ENCODE measurements around the gene HIF1A.
"Not testable (repeated sequence)": the region's sequence is repeated elsewhere in the genome, so short reads cannot be mapped to it uniquely, and the experiment has no call there.

The HIF1A gene

DNA sequence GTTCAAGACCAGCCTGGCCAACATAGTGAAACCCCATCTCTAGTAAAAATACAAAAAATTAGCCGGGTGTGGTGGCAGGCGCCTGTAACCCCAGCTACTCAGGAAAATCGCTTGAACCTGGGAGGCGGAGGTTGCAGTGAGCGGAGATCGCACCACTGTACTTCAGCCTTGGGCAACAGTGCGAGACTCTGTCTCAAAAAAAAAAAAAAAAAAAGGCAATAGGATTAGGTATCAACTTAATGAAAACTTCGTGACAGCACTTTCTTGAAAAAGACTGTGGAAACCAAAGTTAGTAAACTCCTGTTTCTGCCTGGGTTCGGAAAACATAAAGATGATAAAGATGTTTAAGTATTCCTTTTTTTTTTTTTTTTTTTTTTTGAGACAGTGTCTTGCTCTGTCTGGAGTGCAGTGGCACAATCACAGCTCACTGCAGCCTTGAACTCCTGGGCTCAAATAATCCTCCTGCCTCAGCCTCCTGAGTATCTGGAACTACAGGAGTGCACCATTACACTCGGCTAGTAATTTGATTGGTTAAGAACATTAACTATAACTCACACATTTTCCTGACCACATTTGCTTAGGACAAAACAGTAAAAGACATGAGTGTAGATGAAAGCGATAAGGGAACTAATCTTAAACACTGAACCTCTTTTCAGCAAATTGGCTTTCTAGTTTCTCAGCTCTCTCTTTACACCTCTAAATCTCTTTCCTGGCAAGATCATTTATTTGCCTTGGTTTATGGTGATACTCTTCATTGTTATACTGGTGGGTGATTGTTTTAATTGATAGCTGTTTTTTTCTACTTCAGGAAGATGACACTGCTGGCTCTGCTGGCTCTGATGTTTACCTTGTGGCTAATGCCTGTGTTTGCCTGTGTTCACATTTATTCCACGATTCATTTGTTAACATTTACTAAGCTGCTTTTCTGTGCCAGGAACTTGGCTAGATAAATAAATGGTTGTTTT is 15.8 kb downstream of the HIF1A start:
- DNase-seq = peak; percentile 30

DNA sequence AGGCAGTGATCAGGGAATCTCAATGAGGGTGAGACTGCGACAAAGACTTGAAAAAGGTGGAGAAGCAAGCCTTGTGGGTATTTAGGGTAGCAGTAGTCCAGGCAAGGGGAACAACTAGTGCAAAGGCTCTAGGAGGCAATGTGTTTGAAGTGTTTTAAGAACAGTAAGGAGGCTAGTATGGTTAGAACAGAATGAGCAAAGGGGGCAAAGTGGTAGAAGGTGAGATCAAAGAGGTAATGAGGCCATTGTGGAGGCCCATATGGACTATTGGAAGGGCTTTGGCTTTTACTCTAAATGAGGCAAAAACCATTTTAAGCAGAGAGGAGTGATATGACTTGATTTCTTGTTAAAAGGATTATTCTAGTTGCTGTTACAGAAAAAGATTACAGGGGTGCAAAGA is 16.8 kb downstream of the HIF1A start:
- DNase-seq = no peak

DNA sequence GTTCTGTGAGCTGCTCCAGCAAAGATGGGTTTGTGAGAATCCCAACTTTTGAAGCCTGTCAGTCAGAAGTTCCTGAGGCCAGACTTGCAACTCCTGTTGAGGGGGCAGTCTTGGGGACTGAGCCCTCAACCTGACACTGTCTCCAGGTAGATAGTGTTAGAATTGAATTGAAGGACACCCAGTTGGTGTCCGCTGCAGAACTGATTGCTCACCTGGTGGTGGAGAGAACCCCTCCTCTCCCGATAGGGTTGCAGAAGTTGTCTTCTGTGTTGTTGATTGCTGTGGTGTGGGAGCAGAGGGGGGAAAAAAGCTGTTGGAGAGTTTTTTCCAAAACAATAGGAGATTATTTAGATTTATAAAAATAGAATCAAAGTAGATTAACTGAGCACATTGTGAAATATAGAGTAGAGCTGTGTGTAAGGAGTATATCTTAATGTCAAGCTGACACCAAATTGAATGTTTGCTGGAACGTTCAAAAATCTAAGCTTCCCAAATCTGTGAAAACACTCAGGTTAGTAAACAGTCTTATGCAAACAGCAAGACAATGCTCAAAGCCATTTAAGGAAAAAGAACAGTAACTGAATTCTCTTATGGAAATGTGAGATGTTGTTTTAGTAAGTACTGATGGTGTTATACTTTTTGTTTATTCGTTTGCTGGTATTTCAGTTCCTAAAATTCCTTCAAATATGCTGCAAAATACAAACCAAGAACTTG is 18.6 kb downstream of the HIF1A start:
- no peak for DNase-seq

DNA sequence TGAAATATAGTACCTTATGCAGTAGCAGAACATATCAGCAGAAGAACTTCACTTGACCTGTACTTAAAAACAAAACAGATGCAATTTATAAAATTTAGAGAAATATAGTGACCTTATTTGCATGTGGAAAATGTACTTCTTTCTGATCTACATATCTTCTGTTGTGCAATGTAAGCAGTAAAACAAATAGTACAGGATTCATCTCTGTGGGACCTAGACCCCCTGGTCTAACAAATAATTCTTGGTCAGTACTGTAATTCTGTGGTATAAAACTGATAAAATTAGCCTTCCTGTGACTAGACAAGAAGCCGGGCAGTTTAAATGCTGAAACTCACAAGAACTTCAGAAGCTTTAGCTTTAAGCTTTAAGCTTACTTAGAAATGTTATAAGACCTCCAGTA is 21.6 kb downstream of the HIF1A start:
- DNase-seq = no peak

DNA sequence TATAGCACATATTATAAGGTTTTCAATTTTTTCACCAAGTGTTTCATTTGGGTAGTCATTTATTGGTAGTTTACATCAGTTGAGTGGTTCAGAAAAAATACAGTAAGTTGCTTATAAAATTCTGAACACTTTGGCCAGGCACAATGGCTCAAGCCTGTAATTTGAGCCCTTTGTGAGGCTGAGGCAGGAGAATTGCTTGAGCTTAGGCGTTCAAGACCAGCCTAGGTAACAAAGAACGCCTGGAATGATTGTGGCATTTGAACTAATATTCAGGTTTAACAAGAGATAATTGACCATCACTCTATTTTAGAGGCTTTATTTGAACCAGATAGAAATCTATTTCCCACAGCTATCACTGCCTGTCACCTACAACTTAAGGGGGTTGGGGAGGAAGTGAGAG is 22.7 kb downstream of the HIF1A start:
- no peak for DNase-seq

DNA sequence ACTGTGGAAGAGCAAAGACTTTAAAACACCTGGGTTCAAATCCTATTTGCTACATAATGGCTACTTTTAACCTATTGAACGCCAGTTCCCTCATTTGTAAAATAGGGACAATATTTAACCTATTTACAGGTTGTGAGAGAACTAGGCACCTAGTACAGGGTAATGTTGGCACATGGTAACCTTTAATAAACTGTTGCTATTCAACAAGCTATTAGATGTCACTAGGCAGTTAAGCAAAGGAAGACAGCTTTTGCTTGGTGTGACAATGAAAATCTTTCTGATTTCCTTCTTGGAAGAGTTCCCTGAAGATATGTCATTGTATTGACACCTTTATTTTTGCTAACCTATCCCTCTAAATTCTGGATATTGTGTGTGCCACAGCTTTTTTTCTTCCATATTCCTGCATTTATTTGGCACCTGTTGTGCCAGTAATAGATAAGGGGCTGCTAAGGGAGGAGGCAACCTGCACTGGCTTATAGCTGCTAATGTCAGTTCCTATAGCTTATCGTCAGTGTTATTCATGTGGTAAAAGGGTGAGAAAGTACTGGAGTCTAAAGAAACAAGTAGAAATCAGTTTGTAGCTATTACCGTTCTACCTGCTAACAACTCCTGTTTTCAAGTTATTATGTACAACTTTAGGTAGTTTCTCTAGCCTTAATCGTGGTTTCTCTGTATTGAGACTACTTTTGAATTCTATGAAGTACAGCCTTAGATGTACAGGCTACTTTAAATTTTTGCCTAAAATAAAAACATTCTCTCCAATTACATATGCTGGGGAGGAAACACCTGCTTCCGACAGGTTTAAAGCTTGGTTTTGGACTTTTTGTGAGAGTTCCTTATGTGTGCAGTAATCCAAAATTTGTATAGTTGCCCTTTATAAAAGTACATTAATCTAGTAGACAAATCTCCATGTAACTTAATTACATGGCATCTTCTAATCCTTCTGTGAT is 24.3 kb downstream of the HIF1A start:
- no peak for DNase-seq

DNA sequence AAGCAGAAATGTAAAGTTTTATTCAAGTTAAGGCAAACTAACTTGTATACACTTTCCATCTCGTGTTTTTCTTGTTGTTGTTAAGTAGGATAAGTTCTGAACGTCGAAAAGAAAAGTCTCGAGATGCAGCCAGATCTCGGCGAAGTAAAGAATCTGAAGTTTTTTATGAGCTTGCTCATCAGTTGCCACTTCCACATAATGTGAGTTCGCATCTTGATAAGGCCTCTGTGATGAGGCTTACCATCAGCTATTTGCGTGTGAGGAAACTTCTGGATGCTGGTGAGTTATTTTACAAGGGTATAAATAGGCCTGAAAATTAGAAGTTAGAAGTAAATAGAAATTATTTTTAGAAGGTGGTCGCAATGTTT is 25.0 kb downstream of the HIF1A start:
- no peak for DNase-seq

DNA sequence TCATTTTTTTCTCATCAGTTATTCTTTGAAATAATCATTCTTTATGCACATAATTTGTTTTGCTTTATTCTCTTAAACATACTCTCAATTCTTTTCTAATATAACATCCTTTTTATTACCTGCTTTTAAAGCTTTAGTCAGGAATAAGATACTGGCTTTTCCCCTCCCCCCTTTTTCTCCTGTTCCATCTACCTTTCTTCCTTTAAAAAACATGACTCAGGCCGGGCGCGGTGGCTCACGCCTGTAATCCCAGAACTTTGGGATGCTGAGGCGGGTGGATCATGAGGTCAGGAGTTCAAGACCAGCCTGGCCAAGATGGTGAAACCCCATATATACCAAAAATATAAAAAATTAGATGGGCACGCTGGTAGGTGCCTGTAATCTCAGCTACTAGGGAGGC is 25.4 kb downstream of the HIF1A start:
- no peak for DNase-seq

DNA sequence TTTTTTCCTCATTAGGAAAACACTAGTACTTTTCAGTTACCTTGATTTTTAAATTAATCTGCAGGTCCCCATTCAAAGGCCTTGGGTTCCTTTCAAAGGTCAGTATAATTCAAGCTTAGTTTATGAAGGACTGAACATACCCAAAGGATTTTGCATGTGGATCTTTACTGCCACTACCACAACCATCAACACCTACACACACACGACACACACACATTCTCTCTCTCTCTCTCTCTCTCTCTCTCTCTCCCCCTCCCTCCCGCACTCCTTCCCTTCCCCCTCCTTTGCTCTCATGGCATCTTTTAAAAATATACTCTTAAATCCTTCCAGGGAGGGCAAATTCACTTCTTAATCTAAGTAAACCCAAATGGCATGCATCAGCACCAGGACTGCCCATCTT is 28.8 kb downstream of the HIF1A start:
- DNase-seq = no peak

DNA sequence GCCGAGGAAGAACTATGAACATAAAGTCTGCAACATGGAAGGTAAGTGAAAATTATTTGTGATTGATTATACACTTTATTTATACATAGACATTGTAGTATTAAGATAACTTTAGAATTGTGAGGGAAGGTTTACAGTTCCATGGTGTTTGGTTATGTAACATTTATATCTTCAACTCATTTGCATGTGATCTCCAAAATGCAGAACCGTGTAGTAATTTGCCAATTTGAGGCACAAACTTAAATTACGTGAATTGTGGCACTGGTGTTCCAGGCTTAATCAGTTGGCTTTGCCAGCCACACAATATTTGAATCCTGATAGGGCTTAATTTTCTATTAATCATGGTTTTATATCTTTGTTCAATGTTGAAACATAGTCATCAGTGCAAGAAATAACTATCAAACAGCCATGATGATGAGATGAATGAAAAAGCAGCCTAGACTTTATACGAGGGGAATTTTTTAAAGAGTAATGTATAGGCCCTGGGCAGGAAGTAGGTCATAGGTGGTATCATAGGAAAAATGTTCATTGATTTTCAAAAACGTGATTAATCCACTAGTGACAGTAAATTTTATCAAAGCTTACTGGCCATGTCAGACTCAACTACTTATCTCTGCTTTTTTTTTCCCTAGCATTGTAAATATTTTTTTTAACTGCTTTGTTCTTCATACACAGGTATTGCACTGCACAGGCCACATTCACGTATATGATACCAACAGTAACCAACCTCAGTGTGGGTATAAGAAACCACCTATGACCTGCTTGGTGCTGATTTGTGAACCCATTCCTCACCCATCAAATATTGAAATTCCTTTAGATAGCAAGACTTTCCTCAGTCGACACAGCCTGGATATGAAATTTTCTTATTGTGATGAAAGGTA is 31.7 kb downstream of the HIF1A start:
- no peak for DNase-seq

DNA sequence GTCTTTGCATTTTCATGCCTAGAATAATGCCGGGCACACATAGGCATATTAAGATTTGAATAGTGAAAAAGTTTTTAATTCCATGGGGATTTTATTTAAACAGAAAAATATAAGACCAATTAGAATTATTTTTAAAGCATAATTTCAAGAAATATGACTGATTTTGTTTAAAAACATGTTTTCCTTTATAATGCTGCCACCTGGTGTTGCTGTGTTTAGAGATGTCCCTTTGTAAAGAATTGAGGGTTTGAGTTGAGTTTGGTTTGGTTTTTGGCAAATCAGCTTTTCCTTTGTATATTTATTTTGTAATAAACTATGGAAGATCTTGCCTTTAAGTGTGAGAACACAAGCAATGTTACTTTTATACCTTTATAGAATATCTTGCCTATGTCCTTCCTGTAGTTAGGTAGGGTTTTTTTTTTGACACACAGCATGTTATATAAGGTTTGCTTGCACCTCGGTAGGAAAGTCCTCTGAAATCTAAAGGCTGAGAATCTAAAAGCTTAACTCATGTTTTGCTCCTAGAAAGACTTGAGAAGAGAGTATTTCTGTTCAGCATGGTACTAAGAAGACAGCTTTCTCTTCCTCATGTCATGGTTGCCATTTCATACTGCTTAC is 35.6 kb downstream of the HIF1A start:
- no peak for DNase-seq

DNA sequence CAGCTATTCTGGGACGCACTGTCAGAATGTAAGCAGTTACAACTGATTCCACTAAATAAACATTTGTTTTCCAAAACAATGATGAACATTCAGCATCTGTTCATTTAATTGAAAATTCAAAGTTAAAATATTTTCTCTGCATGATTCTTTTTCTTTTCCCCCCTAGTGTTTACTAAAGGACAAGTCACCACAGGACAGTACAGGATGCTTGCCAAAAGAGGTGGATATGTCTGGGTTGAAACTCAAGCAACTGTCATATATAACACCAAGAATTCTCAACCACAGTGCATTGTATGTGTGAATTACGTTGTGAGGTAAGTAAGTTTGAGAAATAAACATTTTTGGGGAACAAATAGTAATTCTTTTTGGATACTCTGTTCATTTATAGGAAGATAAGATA is 38.7 kb downstream of the HIF1A start:
- DNase-seq = no peak

DNA sequence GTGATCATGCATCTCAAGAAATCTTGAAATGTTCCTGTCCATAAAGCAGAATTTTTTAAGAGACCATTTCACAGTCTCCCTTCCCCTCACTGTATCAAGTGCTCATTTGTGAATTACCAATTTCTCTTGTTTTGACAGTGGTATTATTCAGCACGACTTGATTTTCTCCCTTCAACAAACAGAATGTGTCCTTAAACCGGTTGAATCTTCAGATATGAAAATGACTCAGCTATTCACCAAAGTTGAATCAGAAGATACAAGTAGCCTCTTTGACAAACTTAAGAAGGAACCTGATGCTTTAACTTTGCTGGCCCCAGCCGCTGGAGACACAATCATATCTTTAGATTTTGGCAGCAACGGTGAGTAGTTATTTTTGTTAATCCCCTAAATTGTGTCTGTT is 41.4 kb downstream of the HIF1A start:
- no peak for DNase-seq

DNA sequence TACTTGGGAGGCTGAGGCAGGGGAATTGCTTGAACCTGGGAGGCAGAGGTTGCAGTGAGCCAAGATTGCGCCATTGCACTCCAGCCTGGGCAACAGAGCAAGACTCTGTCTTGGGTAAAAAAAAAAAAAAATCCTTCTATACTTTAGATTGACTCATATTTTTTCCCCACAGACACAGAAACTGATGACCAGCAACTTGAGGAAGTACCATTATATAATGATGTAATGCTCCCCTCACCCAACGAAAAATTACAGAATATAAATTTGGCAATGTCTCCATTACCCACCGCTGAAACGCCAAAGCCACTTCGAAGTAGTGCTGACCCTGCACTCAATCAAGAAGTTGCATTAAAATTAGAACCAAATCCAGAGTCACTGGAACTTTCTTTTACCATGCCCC is 42.6 kb downstream of the HIF1A start:
- no peak for DNase-seq

DNA sequence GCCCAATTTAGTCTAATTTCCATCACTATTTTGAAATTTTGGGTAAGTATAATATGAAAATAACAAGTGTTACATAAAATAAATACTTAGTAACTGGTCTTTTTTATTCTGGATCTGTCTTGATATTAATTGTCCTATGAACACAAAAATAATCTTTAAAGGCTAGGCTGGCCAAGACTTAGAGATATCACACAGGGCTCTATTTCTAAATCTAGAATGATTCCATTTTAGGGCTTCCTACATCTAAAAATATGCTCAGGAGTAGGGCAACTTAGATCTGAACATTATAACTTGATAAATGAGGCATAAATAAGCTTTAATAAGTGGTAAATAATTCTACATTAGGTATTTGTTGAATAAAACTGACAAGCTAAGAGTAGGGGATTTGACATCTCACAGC is 43.8 kb downstream of the HIF1A start:
- DNase-seq = no peak

DNA sequence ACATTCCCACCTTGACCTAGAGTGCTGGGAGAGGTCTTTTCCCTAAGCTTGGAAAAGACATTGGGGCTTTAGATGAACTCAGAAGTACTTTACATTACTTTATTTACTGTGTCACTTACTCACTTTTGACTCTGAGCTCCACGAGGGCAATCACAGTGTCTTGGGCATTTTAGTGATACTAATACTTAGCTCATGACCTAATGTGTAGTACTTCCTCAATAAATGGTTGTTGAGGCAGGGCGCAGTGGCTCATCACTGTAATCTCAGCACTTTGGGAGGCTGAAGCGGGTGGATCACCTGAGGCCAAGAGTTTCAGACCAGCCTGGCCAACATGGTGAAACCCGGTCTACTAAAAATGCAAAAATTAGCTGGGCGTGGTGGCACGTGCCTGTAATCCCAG is 47.1 kb downstream of the HIF1A start:
- DNase-seq = no peak

DNA sequence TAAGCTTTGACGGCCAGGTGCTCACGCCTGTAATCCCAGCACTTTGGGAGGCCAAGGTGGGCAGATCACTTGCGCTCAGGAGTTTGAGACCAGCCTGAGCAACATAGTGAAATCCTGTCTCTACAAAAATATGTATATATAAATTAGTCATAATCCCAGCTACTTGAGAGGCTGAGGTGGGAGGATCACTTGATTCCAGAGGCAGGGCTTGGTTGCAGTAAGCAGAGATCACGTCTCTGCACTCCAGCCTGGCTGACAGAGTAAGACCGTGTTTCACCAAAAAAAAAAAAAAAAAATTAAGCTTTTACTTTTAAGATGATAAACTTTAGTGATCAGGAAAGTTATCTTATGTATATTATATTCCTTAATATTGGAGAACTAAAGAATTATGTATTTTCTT is 48.9 kb downstream of the HIF1A start:
- DNase-seq = no peak

DNA sequence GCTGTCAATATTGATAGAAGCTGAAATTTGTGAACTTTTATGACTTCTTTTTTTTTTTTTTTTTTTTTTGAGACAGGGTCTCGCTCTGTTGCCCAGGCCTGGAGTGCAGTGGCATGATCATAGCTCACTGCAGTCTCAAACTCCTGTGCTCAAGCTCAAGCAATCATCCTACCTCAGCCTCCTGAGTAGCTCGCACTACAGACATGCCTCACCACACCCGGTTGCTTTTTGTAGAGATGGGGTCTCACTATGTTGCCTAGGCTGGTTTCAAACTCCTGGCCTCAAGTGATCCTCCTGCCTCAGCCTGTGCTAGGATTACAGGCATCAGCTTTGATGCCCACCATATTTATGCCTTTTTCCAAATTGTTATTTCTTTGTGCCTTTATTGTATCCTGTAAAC is 51.0 kb downstream of the HIF1A start:
- DNase-seq = not testable (repeated sequence)

DNA sequence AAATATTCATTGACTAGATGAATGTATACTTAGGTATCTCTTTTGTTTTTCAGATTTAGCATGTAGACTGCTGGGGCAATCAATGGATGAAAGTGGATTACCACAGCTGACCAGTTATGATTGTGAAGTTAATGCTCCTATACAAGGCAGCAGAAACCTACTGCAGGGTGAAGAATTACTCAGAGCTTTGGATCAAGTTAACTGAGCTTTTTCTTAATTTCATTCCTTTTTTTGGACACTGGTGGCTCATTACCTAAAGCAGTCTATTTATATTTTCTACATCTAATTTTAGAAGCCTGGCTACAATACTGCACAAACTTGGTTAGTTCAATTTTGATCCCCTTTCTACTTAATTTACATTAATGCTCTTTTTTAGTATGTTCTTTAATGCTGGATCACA is 51.6 kb downstream of the HIF1A start:
- no peak for DNase-seq

DNA sequence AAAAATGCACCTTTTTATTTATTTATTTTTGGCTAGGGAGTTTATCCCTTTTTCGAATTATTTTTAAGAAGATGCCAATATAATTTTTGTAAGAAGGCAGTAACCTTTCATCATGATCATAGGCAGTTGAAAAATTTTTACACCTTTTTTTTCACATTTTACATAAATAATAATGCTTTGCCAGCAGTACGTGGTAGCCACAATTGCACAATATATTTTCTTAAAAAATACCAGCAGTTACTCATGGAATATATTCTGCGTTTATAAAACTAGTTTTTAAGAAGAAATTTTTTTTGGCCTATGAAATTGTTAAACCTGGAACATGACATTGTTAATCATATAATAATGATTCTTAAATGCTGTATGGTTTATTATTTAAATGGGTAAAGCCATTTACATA is 52.0 kb downstream of the HIF1A start:
- DNase-seq = no peak

DNA sequence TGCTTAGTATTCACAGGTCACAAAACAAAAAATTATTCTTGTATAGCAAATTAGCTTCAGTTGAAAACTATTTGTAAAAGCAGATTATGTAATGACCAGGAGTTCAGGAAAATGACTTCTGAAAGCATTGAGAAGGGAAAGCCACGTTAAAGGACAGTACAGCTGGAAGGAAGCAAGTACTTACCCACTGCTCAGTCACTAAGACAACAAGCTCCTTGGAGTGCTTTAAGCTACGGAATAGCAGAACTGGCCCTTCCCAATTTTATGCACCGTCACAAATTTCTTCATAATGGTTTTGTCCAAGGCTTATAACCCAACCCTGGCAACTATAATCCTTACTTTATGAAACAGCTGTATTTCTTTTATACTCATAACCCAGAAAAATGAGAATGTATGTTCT is 54.0 kb downstream of the HIF1A start:
- no peak for DNase-seq

DNA sequence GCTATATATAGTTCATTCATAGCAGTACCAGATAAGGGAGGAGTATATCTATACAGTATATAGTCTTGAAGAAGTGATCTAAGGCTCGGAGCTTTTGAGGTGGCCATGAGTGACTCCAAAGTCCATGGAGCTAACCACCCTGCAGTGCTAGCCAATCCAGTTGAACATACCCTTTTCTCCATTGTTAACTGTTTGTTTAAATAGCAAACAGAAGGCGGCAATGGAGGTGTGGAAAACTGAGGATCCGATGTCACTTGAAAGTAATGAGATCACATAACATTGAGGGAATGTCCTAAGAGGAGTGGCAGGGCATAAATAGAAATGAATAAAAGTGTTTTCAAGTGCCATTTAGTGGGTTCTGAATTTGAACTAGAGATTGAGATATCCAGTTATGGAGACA is 54.6 kb downstream of the HIF1A start:
- peak; percentile 4 for DNase-seq

All from NCI-H774 (cell line).